Breast epithelium (tissue), 3 donors: ENCODE results near the gene NDP.

ENCODE experiments used
- POLR2AphosphoS5 ChIP-seq, 3 donors: sonication (generic); formaldehyde crosslinking; IDR thresholded peaks; one replicate each; pipeline ENCODE4 v1.6.1; 2017; ENCODE audit warnings: antibody characterized with exemption in 3 of 3
- TF ChIP-seq, protein P1 (sequence below), 3 donors: fragments of 450-650 bp; IDR thresholded peaks; one replicate each; pipeline ENCODE4 v1.5.1; 2016 to 2017; ENCODE audit warnings: antibody characterized with exemption in 3 of 3, mild to moderate bottlenecking in 3 of 3, moderate library complexity in 3 of 3

- TF ChIP-seq, protein P1, sequence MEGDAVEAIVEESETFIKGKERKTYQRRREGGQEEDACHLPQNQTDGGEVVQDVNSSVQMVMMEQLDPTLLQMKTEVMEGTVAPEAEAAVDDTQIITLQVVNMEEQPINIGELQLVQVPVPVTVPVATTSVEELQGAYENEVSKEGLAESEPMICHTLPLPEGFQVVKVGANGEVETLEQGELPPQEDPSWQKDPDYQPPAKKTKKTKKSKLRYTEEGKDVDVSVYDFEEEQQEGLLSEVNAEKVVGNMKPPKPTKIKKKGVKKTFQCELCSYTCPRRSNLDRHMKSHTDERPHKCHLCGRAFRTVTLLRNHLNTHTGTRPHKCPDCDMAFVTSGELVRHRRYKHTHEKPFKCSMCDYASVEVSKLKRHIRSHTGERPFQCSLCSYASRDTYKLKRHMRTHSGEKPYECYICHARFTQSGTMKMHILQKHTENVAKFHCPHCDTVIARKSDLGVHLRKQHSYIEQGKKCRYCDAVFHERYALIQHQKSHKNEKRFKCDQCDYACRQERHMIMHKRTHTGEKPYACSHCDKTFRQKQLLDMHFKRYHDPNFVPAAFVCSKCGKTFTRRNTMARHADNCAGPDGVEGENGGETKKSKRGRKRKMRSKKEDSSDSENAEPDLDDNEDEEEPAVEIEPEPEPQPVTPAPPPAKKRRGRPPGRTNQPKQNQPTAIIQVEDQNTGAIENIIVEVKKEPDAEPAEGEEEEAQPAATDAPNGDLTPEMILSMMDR (IDR thresholded peaks at IDR 0.05) = no peak
- TF ChIP-seq POLR2AphosphoS5 (IDR thresholded peaks at IDR 0.05) = no peak
These were observed 17.2 kb downstream of the NDP start for GRCh38 chrX:43956034-43956433.
